H1 (cell line): Measurements from ENCODE around the gene KCNA2. TPM values are rescaled to one million over a fixed set of nuclear protein-coding genes. Genes with fewer than 3 reads are reported as not detected.

Experiments used
- CTCF ChIA-PET: fragments of 300-600 bp; sonication (Branson Sonifier 250); formaldehyde crosslinking; loops from one replicate; lab custom pipeline; 2021; ENCODE audit not compliant: partially characterized antibody; lab: Charles Lee
- POLR2A ChIA-PET: fragments of 300-600 bp; sonication (Branson Sonifier 250); formaldehyde crosslinking; loops from one replicate; lab custom pipeline; 2021; ENCODE audit warnings: inconsistent platforms; ENCODE audit not compliant: partially characterized antibody; lab: Charles Lee
- DNase-seq, 2 experiments: peaks; one replicate each; pipeline versions ENCODE4 v3.0.0 to v3.0.0-alpha.2; 2010 to 2022; ENCODE audit warnings: low spot score in 2 of 2, low read depth in 1 of 2, mixed read lengths in 1 of 2
- FAIRE-seq: peaks from 2 replicates; lab custom pipeline; 2011; peaks lifted over from hg19 to GRCh38; lab: Jason Lieb, UNC
- H2AFZ ChIP-seq: 2 replicates; pipeline ENCODE4 v1.8.1; 2012; ENCODE audit warnings: low read length, inconsistent platforms
- H2AK5ac ChIP-seq: 2 replicates; pipeline ENCODE4 v1.6.1; 2013; ENCODE audit warnings: low read depth, low read length
- H2BK120ac ChIP-seq: replicated peaks from 2 replicates; pipeline ENCODE3; 2013; ENCODE audit warnings: low read depth, low read length, inconsistent platforms
- H2BK12ac ChIP-seq: 2 replicates; pipeline ENCODE4 v1.6.1; 2013; ENCODE audit warnings: low read depth, low read length
- H2BK15ac ChIP-seq: 2 replicates; pipeline ENCODE4 v1.6.1; 2013; ENCODE audit warnings: low read length
- H2BK20ac ChIP-seq: 2 replicates; pipeline ENCODE4 v1.6.1; 2013; ENCODE audit warnings: low read length
- H2BK5ac ChIP-seq: 2 replicates; pipeline ENCODE4 v1.6.1; 2013; ENCODE audit warnings: low read depth, low read length
- H3K14ac ChIP-seq: 2 replicates; pipeline ENCODE4 v1.6.1; 2013; ENCODE audit warnings: inconsistent platforms; ENCODE audit not compliant: insufficient read length
- H3K18ac ChIP-seq: 2 replicates; pipeline ENCODE4 v1.6.1; 2013; ENCODE audit warnings: low read length; ENCODE audit errors: extremely low read depth
- H3K23ac ChIP-seq: 2 replicates; pipeline ENCODE4 v1.6.1; 2013; ENCODE audit warnings: inconsistent platforms; ENCODE audit not compliant: insufficient read length
- H3K23me2 ChIP-seq: 2 replicates; pipeline ENCODE4 v1.6.1; 2013; ENCODE audit warnings: low read depth, low read length
- H3K27ac ChIP-seq: 2 replicates; pipeline ENCODE4 v1.6.1; 2011; ENCODE audit warnings: low read depth, low read length, inconsistent platforms
- H3K27me3 ChIP-seq, 4 experiments: replicated peaks in 1 of 4; 1 replicate in 1 of 4; 2 replicates in 3 of 4; pipeline versions ENCODE4 v1.6.1 to v1.8.1; 2011 to 2013; ENCODE audit warnings: low read length in 3 of 4, mild to moderate bottlenecking in 3 of 4, inconsistent platforms in 2 of 4, mixed read lengths in 2 of 4, moderate library complexity in 1 of 4; ENCODE audit not compliant: control insufficient read depth in 3 of 4, insufficient read depth in 3 of 4; ENCODE audit errors: extremely low read depth in 1 of 4
- H3K36me3 ChIP-seq, 4 experiments: 2 replicates each; pipeline versions ENCODE4 v1.6.1 to v1.8.1; 2011 to 2013; ENCODE audit warnings: mild to moderate bottlenecking in 4 of 4, low read length in 3 of 4, moderate library complexity in 2 of 4, control low read depth in 1 of 4, inconsistent platforms in 1 of 4; ENCODE audit not compliant: insufficient read depth in 4 of 4, control insufficient read depth in 2 of 4
- H3K4ac ChIP-seq: replicated peaks from 2 replicates; pipeline ENCODE3; 2013; ENCODE audit warnings: low read length, low read depth, mixed read lengths, inconsistent platforms; ENCODE audit not compliant: insufficient read length
- H3K4me1 ChIP-seq, 4 experiments: replicated peaks in 1 of 4; 1 replicate in 1 of 4; 2 replicates in 3 of 4; pipeline versions ENCODE4 v1.6.1 to v1.8.1; 2011 to 2013; ENCODE audit warnings: low read length in 3 of 4, inconsistent platforms in 2 of 4, mixed read lengths in 1 of 4; ENCODE audit not compliant: insufficient read depth in 4 of 4, control insufficient read depth in 3 of 4
- H3K4me2 ChIP-seq, 2 experiments: 2 replicates each; pipeline versions ENCODE4 v1.6.1 to v1.8.1; 2011 to 2013; ENCODE audit warnings: low read depth in 2 of 2, low read length in 2 of 2, control low read depth in 1 of 2, inconsistent platforms in 1 of 2, mild to moderate bottlenecking in 1 of 2; ENCODE audit not compliant: insufficient read depth in 1 of 2
- H3K4me3 ChIP-seq, 4 experiments: fragments of 200-600, 300-600 bp in 1 of 4; sonication (generic), shearing (Covaris generic), sonication (Bioruptor Twin) in 1 of 4; 2 replicates each; pipeline versions ENCODE4 v1.5.1 to v1.8.1; 2011 to 2016; ENCODE audit warnings: low read length in 4 of 4, low read depth in 3 of 4, control low read depth in 2 of 4, inconsistent platforms in 2 of 4, mild to moderate bottlenecking in 2 of 4, mixed read lengths in 1 of 4, moderate library complexity in 1 of 4; ENCODE audit not compliant: insufficient read depth in 2 of 4; ENCODE audit errors: extremely low read depth in 1 of 4
- H3K56ac ChIP-seq: replicated peaks from 2 replicates; pipeline ENCODE3; 2013; ENCODE audit warnings: low read depth, mild to moderate bottlenecking, mixed read lengths, low read length, inconsistent platforms; ENCODE audit not compliant: insufficient read length
- H3K79me1 ChIP-seq: 2 replicates; pipeline ENCODE4 v1.6.1; 2013; ENCODE audit warnings: low read depth, low read length, control low read depth
- H3K79me2 ChIP-seq, 2 experiments: 2 replicates each; pipeline versions ENCODE4 v1.6.1 to v1.8.1; 2012 to 2013; ENCODE audit warnings: low read length in 2 of 2, mild to moderate bottlenecking in 2 of 2, inconsistent platforms in 1 of 2; ENCODE audit not compliant: insufficient read depth in 2 of 2, control insufficient read depth in 1 of 2
- H3K9ac ChIP-seq, 4 experiments: replicated peaks in 1 of 4; 1 replicate in 1 of 4; 2 replicates in 3 of 4; pipeline versions ENCODE4 v1.6.1 to v1.8.1; 2011 to 2013; ENCODE audit warnings: low read depth in 3 of 4, low read length in 3 of 4, control low read depth in 2 of 4, mild to moderate bottlenecking in 2 of 4, moderate library complexity in 2 of 4, inconsistent platforms in 1 of 4; ENCODE audit errors: extremely low read depth in 1 of 4
- H3K9me3 ChIP-seq, 2 experiments: 2 replicates each; pipeline versions ENCODE4 v1.6.1 to v1.8.1; 2012 to 2013; ENCODE audit warnings: mild to moderate bottlenecking in 2 of 2, moderate library complexity in 2 of 2, control low read depth in 1 of 2, inconsistent platforms in 1 of 2, low read depth in 1 of 2, low read length in 1 of 2, mixed read lengths in 1 of 2; ENCODE audit not compliant: insufficient read depth in 2 of 2
- H4K20me1 ChIP-seq, 2 experiments: replicated peaks in 1 of 2; 2 replicates each; pipeline versions ENCODE3 to v1.8.1; 2011 to 2013; ENCODE audit warnings: inconsistent platforms in 2 of 2, low read length in 2 of 2, mild to moderate bottlenecking in 1 of 2; ENCODE audit not compliant: insufficient read depth in 2 of 2, control insufficient read depth in 1 of 2
- H4K5ac ChIP-seq: 2 replicates; pipeline ENCODE4 v1.6.1; 2013; ENCODE audit warnings: low read length, low read depth, mixed read lengths, inconsistent platforms; ENCODE audit not compliant: insufficient read length
- H4K8ac ChIP-seq: 2 replicates; pipeline ENCODE4 v1.8.0; 2013; ENCODE audit warnings: mild to moderate bottlenecking, moderate library complexity, low read length, inconsistent platforms; ENCODE audit not compliant: insufficient read depth; ENCODE audit errors: extremely low read depth
- H4K91ac ChIP-seq: replicated peaks from 2 replicates; pipeline ENCODE3; 2013; ENCODE audit warnings: low read length, mixed read lengths, inconsistent platforms; ENCODE audit not compliant: insufficient read length
- BACH1 ChIP-seq: IDR thresholded peaks from 2 replicates; pipeline ENCODE4 v1.6.1; 2012; ENCODE audit warnings: low read length, improper control_type of control experiment
- CREB1 ChIP-seq: IDR thresholded peaks from 2 replicates; pipeline ENCODE4 v1.6.1; 2012; ENCODE audit warnings: inconsistent platforms
- EGR1 ChIP-seq: IDR thresholded peaks from 2 replicates; pipeline ENCODE4 v1.6.1; 2011; ENCODE audit warnings: low read depth, low read length, borderline replicate concordance
- SAP30 ChIP-seq: fragments of 300-600 bp; sonication (generic); IDR thresholded peaks from 2 replicates; pipeline ENCODE4 v1.7.1; 2012; ENCODE audit warnings: low read length, moderate library complexity, mild to moderate bottlenecking, inconsistent platforms; ENCODE audit not compliant: insufficient read depth, insufficient replicate concordance
- WGBS, 2 experiments: shearing (Covaris generic) in 1 of 2; methylation state at CpG; one replicate each; pipeline versions ENCODE4 v1.1.6 to v1.1.7; 2013 to 2015; ENCODE audit warnings: low lambda C conversion rate in 2 of 2, mixed read lengths in 2 of 2, inconsistent platforms in 1 of 2, low coverage in 1 of 2, missing lambda C conversion rate in 1 of 2; ENCODE audit not compliant: insufficient replicate concordance in 2 of 2, insufficient coverage in 1 of 2, insufficient read length in 1 of 2; ENCODE audit errors: extremely low coverage in 1 of 2, missing lambda C conversion rate in 1 of 2; 5-methylcytosine and 5-hydroxymethylcytosine counted together
- polyA plus RNA-seq, 7 experiments: library from polyadenylated mRNA; depleted of rRNA in 3 of 7; stranded (reverse) in 5 of 7; unstranded in 2 of 7; fragments of >200 nt in 5 of 7; fragments of 200-250 nt in 2 of 7; gene quantifications; 1 replicate in 5 of 7; 2 replicates in 1 of 7; 4 replicates in 1 of 7; pipeline versions ENCODE4 v1.2.1 to v1.2.3, GENCODE V29; 2011 to 2013; ENCODE audit warnings: missing spikeins in 2 of 7, mixed read lengths in 2 of 7
- total RNA-seq: library from RNA; stranded (reverse); fragmentation: NEBNext Ultra II Directional; extraction: Animal tissue kit (Norgen Biotek cat#: 25700); gene quantifications from 2 replicates; pipeline ENCODE4 v1.2.1, GENCODE V29; 2021

KCNA2 gene
- total and polyA plus RNA-seq, 2 of the 8 experiments (the other 6 are each of a cell fraction or from before 2014, with no cell fraction given): 0.26 to 0.78 TPM

- no peaks in the 10 kb centered on the region for H3K79me2 ChIP-seq
- no peak overlapping the region for H2BK20ac ChIP-seq
- H2AK5ac ChIP-seq: no peak overlapping the region
- H2BK15ac ChIP-seq: no peak overlapping the region
- no peak overlapping the region for H2BK5ac ChIP-seq
- H3K4me2 ChIP-seq: no peak overlapping the region
- DNase-seq: no peak
- no peak overlapping the region for H4K91ac ChIP-seq
- H2BK120ac ChIP-seq: no peak overlapping the region
- H3K18ac ChIP-seq: no peak overlapping the region
- no peaks in the 10 kb centered on the region for H3K23me2 ChIP-seq
- no peak overlapping the region for H3K4me3 ChIP-seq
- no peaks in the 10 kb centered on the region for H3K9me3 ChIP-seq
- no peaks in the 10 kb centered on the region for H4K20me1 ChIP-seq
- TF ChIP-seq BACH1 (no peak), EGR1 (no peak), SAP30 (no peak), CREB1 (no peak)
- no peak overlapping the region for H2BK12ac ChIP-seq
- H3K9ac ChIP-seq: no peak overlapping the region
- CTCF ChIA-PET: interaction anchor here (0.8 to 25.0 kb wide), 6 partner anchors 8 to 75 kb away, joined by 3 to 302 read pairs (median 4); partner anchors contain the start of gene KCNA10
- no peak overlapping the region for H3K14ac ChIP-seq
- no peak overlapping the region for H3K27ac ChIP-seq
- no peak overlapping the region for H4K5ac ChIP-seq
- H3K4me1 ChIP-seq: no peaks in the 10 kb centered on the region
- WGBS, 2 experiments: 76% methylated on average over 3 of the region's 3 CpGs; no CpG with 5 or more reads in 1 of the 2 experiments
- H3K4ac ChIP-seq: no peak overlapping the region
- H2AFZ ChIP-seq: no peak overlapping the region
- no peak overlapping the region for H3K56ac ChIP-seq
- FAIRE-seq: no peak
- H3K36me3 ChIP-seq: no peaks in the 10 kb centered on the region
- H3K79me1 ChIP-seq: no peaks in the 10 kb centered on the region
- no peak overlapping the region for H3K23ac ChIP-seq
- peaks cover 0 to 2% (median 0%) of the 10 kb centered on the region in 4 experiments; a peak in 1 of 7 replicates for H3K27me3 ChIP-seq
- POLR2A ChIA-PET: no interaction called here
- no peak overlapping the region for H4K8ac ChIP-seq
Measured at GRCh38 chr1:110544753-110545152, 61.4 kb downstream of the KCNA2 start.

Other genes with a start within 250 kb of the KCNA2 start
- gene SLC16A4, start 215.3 kb downstream of the KCNA2 start, total RNA-seq: 0.33 and 0.43 TPM in 2 replicates
- 0.20 and 0.30 TPM in 2 replicates for gene SLC16A4, start 215.3 kb downstream of the KCNA2 start, polyA plus RNA-seq (2011; rRNA removed)
- gene LAMTOR5, start 198.7 kb downstream of the KCNA2 start, total RNA-seq: 84.4 and 91.9 TPM in 2 replicates
- gene LAMTOR5, start 198.7 kb downstream of the KCNA2 start, polyA plus RNA-seq (2011; rRNA removed): 177 and 297 TPM in 2 replicates
- gene PROK1, start 155.2 kb downstream of the KCNA2 start, total RNA-seq: not detected in 2 replicates
- gene PROK1, start 155.2 kb downstream of the KCNA2 start, polyA plus RNA-seq (2011; rRNA removed): 0.12 and 0.20 TPM in 2 replicates
- gene KCNA10, start 87.2 kb downstream of the KCNA2 start, total RNA-seq: not detected in 2 replicates
- not detected in 2 replicates for gene KCNA10, start 87.2 kb downstream of the KCNA2 start, polyA plus RNA-seq (2011; rRNA removed)
- gene KCNA3, start 68.6 kb upstream of the KCNA2 start, total RNA-seq: 0.95 and 1.0 TPM in 2 replicates
- gene KCNA3, start 68.6 kb upstream of the KCNA2 start, polyA plus RNA-seq (2011; rRNA removed): 1.1 and 1.2 TPM in 2 replicates